Adrenal gland (tissue), 12 donors: Measurements from ENCODE around the gene CCDC185. TPM values are rescaled to one million over a fixed set of nuclear protein-coding genes. Genes with fewer than 3 reads are reported as not detected.

ENCODE experiments used
- DNase-seq, 7 donors: peaks; one replicate each; pipeline ENCODE4 v3.0.0-alpha.2; 2019 to 2020
- H3K27ac ChIP-seq, 5 donors: fragments of 200-600 bp; sonication (generic) in 4 of 5; 1 replicate in 3 of 5; 2 replicates in 2 of 5; pipeline versions ENCODE4 v1.5.1 to v1.8.0; 2016 to 2020; ENCODE audit warnings: mild to moderate bottlenecking in 1 of 5
- H3K27me3 ChIP-seq: fragments of 200-600 bp; 2 replicates; pipeline ENCODE4 v1.8.0; 2021
- H3K36me3 ChIP-seq, 2 donors: fragments of 200-600 bp; replicated peaks in 1 of 2; 1 replicate in 1 of 2; 2 replicates in 1 of 2; pipeline versions ENCODE4 v1.5.1 to v1.8.0; 2018 to 2022
- H3K4me1 ChIP-seq, 2 donors: fragments of 200-600 bp; replicated peaks in 1 of 2; 1 replicate in 1 of 2; 2 replicates in 1 of 2; pipeline versions ENCODE4 v1.5.1 to v1.8.0; 2018 to 2021
- H3K4me3 ChIP-seq, 4 donors: fragments of 200-600 bp; sonication (generic) in 3 of 4; one replicate each; pipeline ENCODE4 v1.5.1; 2016 to 2018
- H3K9me3 ChIP-seq, 3 donors: fragments of 200-600 bp; sonication (generic) in 1 of 3; replicated peaks in 1 of 3; 1 replicate in 2 of 3; 2 replicates in 1 of 3; pipeline versions ENCODE4 v1.5.1 to v1.8.0; 2016 to 2021
- CTCF ChIP-seq, 6 experiments: fragments of 450-650 bp in 4 of 6; fragments of 200-600 bp in 2 of 6; sonication (generic) in 1 of 6; IDR thresholded peaks; 1 replicate in 5 of 6; 2 replicates in 1 of 6; pipeline versions ENCODE4 v1.5.1 to v1.8.0; 2016 to 2021; ENCODE audit warnings: antibody characterized with exemption in 6 of 6, mild to moderate bottlenecking in 2 of 6, moderate library complexity in 1 of 6
- POLR2A ChIP-seq, 2 donors: fragments of 450-650 bp; IDR thresholded peaks; one replicate each; pipeline ENCODE4 v1.6.1; 2017; ENCODE audit warnings: antibody characterized with exemption in 2 of 2, mild to moderate bottlenecking in 2 of 2, moderate library complexity in 1 of 2
- WGBS, 4 donors: extraction: QIAGEN DNeasy Blood & Tissue Kit in 2 of 4; methylation state at CpG; one replicate each; pipeline versions ENCODE4 v1.1.5 to v1.1.7; 2013 to 2017; 5-methylcytosine and 5-hydroxymethylcytosine counted together
- intact Hi-C, 2 donors: fragments of 100-400 bp; cut with DNase I; formaldehyde crosslinking; loops; one replicate each; pipeline versions ENCODE4 v1.14.1 to v1.15.0; 2022 to 2023
- polyA plus RNA-seq, 3 donors: library from polyadenylated mRNA; stranded (reverse); fragments of 200-250 nt in 2 of 3; fragments of 350-450 nt in 1 of 3; fragmentation: Illumina TruSeq in 1 of 3; extraction: RNeasy Lipid Tissue Mini Kit (QIAGEN cat#74804) in 1 of 3; gene quantifications; one replicate each; pipeline ENCODE4 v1.2.3, GENCODE V29; 2013 to 2014
- total RNA-seq, 9 donors: library from RNA; depleted of rRNA in 4 of 9; stranded (reverse); fragments of >200 nt in 4 of 9; fragments of 120-200 nt in 1 of 9; fragmentation: NEBNext Ultra II Directional in 1 of 9; extraction: Animal tissue kit (Norgen Biotek cat#: 25700) in 1 of 9; gene quantifications; one replicate each; pipeline versions ENCODE4 v1.1.0 to v1.2.4, GENCODE V29; 2013 to 2023
- donor health status: healthy with polysubstance abuse.
- donor health status: Bipolar disorder and iron deficiency.
- donor health status: DM: yes; HTN: yes; CAD: no.
- donor health status: DM: no; HTN: no; CAD: no.
- donor health status: DM: no; HTN: no; CAD: no.
- donor health status: DM: yes; HTN: yes; CAD: no.

CCDC185 gene
- total and polyA plus RNA-seq, 12 donors: not detected

GRCh38 chr1:223350361-223350908 lies 42.8 kb upstream of the CCDC185 start:
- intact Hi-C loops: no loop called here
- WGBS, 4 donors: 56 to 78% (median 70%) methylated on average over 5 of the region's 5 CpGs
- H3K9me3 ChIP-seq: no peaks in the 10 kb centered on the region
- H3K36me3 ChIP-seq: no peaks in the 10 kb centered on the region
- H3K4me3 ChIP-seq: no peak overlapping the region
- DNase-seq: no peak
- H3K27me3 ChIP-seq: peaks cover 10% of the 10 kb centered on the region
- H3K4me1 ChIP-seq: no peaks in the 10 kb centered on the region
- TF ChIP-seq CTCF (IDR thresholded peaks at IDR 0.05): no peak
- no peak for TF ChIP-seq POLR2A (IDR thresholded peaks at IDR 0.05)
- H3K27ac ChIP-seq: no peak overlapping the region

GRCh38 chr1:223352944-223353343 lies 40.3 kb upstream of the CCDC185 start:
- H3K4me1 ChIP-seq: no peaks in the 10 kb centered on the region
- H3K27me3 ChIP-seq: peaks cover 10% of the 10 kb centered on the region
- no peaks in the 10 kb centered on the region for H3K36me3 ChIP-seq
- no peak for DNase-seq
- no peak overlapping the region for H3K27ac ChIP-seq
- 46 to 63% (median 54%) methylated on average over 6 to 7 of the region's 7 CpGs for WGBS, 4 donors
- intact Hi-C loops: no loop called here
- no peaks in the 10 kb centered on the region for H3K9me3 ChIP-seq
- TF ChIP-seq POLR2A (IDR thresholded peaks at IDR 0.05) (no peak), CTCF (IDR thresholded peaks at IDR 0.05) (no peak)
- no peak overlapping the region for H3K4me3 ChIP-seq

GRCh38 chr1:223353939-223354338 lies 39.3 kb upstream of the CCDC185 start:
- Histone ChIP-seq H3K27me3 (peaks cover 10% of the 10 kb centered on the region), H3K27ac (no peak overlapping the region), H3K4me3 (no peak overlapping the region), H3K9me3 (no peaks in the 10 kb centered on the region), H3K36me3 (no peaks in the 10 kb centered on the region), H3K4me1 (no peaks in the 10 kb centered on the region)
- intact Hi-C loops: no loop called here
- no peak for DNase-seq
- WGBS, 4 donors: 66 to 76% (median 67%) methylated on average over 6 of the region's 6 CpGs
- TF ChIP-seq POLR2A (IDR thresholded peaks at IDR 0.05) (no peak), CTCF (IDR thresholded peaks at IDR 0.05) (no peak)

- no peaks in the 10 kb centered on the region for H3K9me3 ChIP-seq
- no peak overlapping the region for H3K27ac ChIP-seq
- no peak for DNase-seq
- no peaks in the 10 kb centered on the region for H3K4me1 ChIP-seq
- H3K36me3 ChIP-seq: no peaks in the 10 kb centered on the region
- TF ChIP-seq POLR2A (IDR thresholded peaks at IDR 0.05) (no peak), CTCF (IDR thresholded peaks at IDR 0.05) (no peak)
- peaks cover 10% of the 10 kb centered on the region for H3K27me3 ChIP-seq
- 83 to 96% (median 88%) methylated on average over 2 of the region's 2 CpGs for WGBS, 4 donors
- no peak overlapping the region for H3K4me3 ChIP-seq
- intact Hi-C loops: no loop called here
These were observed 37.5 kb upstream of the CCDC185 start for GRCh38 chr1:223355699-223356098.
